Urinary bladder (tissue), 4 donors: ENCODE measurements around the gene RER1. TPM values are rescaled to one million over a fixed set of nuclear protein-coding genes. Genes with fewer than 3 reads are reported as not detected.
A peak's percentile ranks its signal among the peaks of the same experiment; 100 is the strongest.

Experiments
- DNase-seq: peaks from one replicate; pipeline ENCODE4 v3.0.0-alpha.2; 2015; ENCODE audit errors: extremely low spot score
- H3K27ac ChIP-seq: one replicate; pipeline ENCODE4 v1.5.1; 2013; ENCODE audit warnings: low read depth, mild to moderate bottlenecking, moderate library complexity
- H3K36me3 ChIP-seq: one replicate; pipeline ENCODE4 v1.6.1; 2013; ENCODE audit warnings: mild to moderate bottlenecking, moderate library complexity; ENCODE audit not compliant: insufficient read depth
- H3K4me1 ChIP-seq: one replicate; pipeline ENCODE4 v1.6.1; 2013; ENCODE audit warnings: mild to moderate bottlenecking, moderate library complexity; ENCODE audit not compliant: insufficient read depth
- H3K4me3 ChIP-seq: one replicate; pipeline ENCODE4 v1.5.1; 2013; ENCODE audit warnings: low read depth, low read length
- WGBS: extraction: QIAGEN DNeasy Blood & Tissue Kit; methylation state at CpG from one replicate; pipeline ENCODE4 v1.1.7; 2013; 5-methylcytosine and 5-hydroxymethylcytosine counted together
- polyA plus RNA-seq: library from polyadenylated mRNA; stranded (reverse); fragments of 200-250 nt; gene quantifications from one replicate; pipeline ENCODE4 v1.2.3, GENCODE V29; 2013
- total RNA-seq: library from RNA; depleted of rRNA; stranded (reverse); fragments of >200 nt; gene quantifications from one replicate; pipeline ENCODE4 v1.2.3, GENCODE V29; 2014
- donor health status: healthy with polysubstance abuse.
- donor health status: healthy.

Gene RER1
- total and polyA plus RNA-seq, 2 donors: 48.1 to 79.0 TPM

- Histone ChIP-seq H3K36me3 (no peaks in the 10 kb centered on the region), H3K4me3 (no peak overlapping the region), H3K27ac (no peak overlapping the region), H3K4me1 (no peaks in the 10 kb centered on the region)
- no peak for DNase-seq
- WGBS: 65% methylated on average over 14 of the region's 14 CpGs
Observed at GRCh38 chr1:2417833-2418225, 26.2 kb downstream of the RER1 start.

- WGBS: 73% methylated on average over 16 of the region's 16 CpGs
- Histone ChIP-seq H3K4me1 (no peaks in the 10 kb centered on the region), H3K4me3 (no peak overlapping the region), H3K36me3 (no peaks in the 10 kb centered on the region), H3K27ac (no peak overlapping the region)
- DNase-seq: no peak
Observed at GRCh38 chr1:2418791-2419320, 27.2 kb downstream of the RER1 start.

- Histone ChIP-seq H3K27ac (no peak overlapping the region), H3K36me3 (no peaks in the 10 kb centered on the region), H3K4me1 (no peaks in the 10 kb centered on the region), H3K4me3 (no peak overlapping the region)
- 79% methylated on average over 16 of the region's 16 CpGs for WGBS
- DNase-seq: no peak
Observed at GRCh38 chr1:2419416-2419815, 27.8 kb downstream of the RER1 start.

GRCh38 chr1:2422523-2422922 is 30.9 kb downstream of the RER1 start:
- no peak overlapping the region for H3K27ac ChIP-seq
- H3K4me1 ChIP-seq: no peaks in the 10 kb centered on the region
- no peaks in the 10 kb centered on the region for H3K36me3 ChIP-seq
- DNase-seq: no peak
- WGBS: 84% methylated on average over 4 of the region's 4 CpGs
- no peak overlapping the region for H3K4me3 ChIP-seq

- no peaks in the 10 kb centered on the region for H3K36me3 ChIP-seq
- no peak for DNase-seq
- 74% methylated on average over 11 of the region's 11 CpGs for WGBS
- H3K27ac ChIP-seq: no peak overlapping the region
- no peaks in the 10 kb centered on the region for H3K4me1 ChIP-seq
- no peak overlapping the region for H3K4me3 ChIP-seq
Observed at GRCh38 chr1:2425892-2426291, 34.3 kb downstream of the RER1 start.

GRCh38 chr1:2426540-2426939 is 34.9 kb downstream of the RER1 start:
- H3K4me3 ChIP-seq: no peak overlapping the region
- H3K27ac ChIP-seq: no peak overlapping the region
- 59% methylated on average over 18 of the region's 18 CpGs for WGBS
- no peaks in the 10 kb centered on the region for H3K4me1 ChIP-seq
- DNase-seq: no peak
- no peaks in the 10 kb centered on the region for H3K36me3 ChIP-seq

- Histone ChIP-seq H3K4me3 (no peak overlapping the region), H3K4me1 (no peaks in the 10 kb centered on the region), H3K27ac (no peak overlapping the region), H3K36me3 (no peaks in the 10 kb centered on the region)
- 80% methylated on average over 18 of the region's 18 CpGs for WGBS
- DNase-seq: no peak
Observed at GRCh38 chr1:2427051-2427450, 35.4 kb downstream of the RER1 start.

- no peaks in the 10 kb centered on the region for H3K4me1 ChIP-seq
- DNase-seq: no peak
- H3K36me3 ChIP-seq: no peaks in the 10 kb centered on the region
- peak overlapping the region; percentile 61 for H3K27ac ChIP-seq
- WGBS: 75% methylated on average over 10 of the region's 10 CpGs
- H3K4me3 ChIP-seq: no peak overlapping the region
Observed at GRCh38 chr1:2427976-2428375, 36.3 kb downstream of the RER1 start.

- 83% methylated on average over 28 of the region's 28 CpGs for WGBS
- Histone ChIP-seq H3K36me3 (no peaks in the 10 kb centered on the region), H3K4me1 (no peaks in the 10 kb centered on the region), H3K27ac (peak overlapping the region; percentile 76), H3K4me3 (no peak overlapping the region)
- no peak for DNase-seq
Observed at GRCh38 chr1:2428490-2428889, 36.8 kb downstream of the RER1 start.

GRCh38 chr1:2429780-2430591 is 38.3 kb downstream of the RER1 start:
- no peaks in the 10 kb centered on the region for H3K4me1 ChIP-seq
- no peak for DNase-seq
- no peak overlapping the region for H3K4me3 ChIP-seq
- H3K36me3 ChIP-seq: no peaks in the 10 kb centered on the region
- H3K27ac ChIP-seq: no peak overlapping the region
- 75% methylated on average over 20 of the region's 20 CpGs for WGBS

GRCh38 chr1:2430592-2430973 is 38.9 kb downstream of the RER1 start:
- Histone ChIP-seq H3K4me1 (no peaks in the 10 kb centered on the region), H3K36me3 (no peaks in the 10 kb centered on the region), H3K4me3 (no peak overlapping the region), H3K27ac (no peak overlapping the region)
- WGBS: 75% methylated on average over 10 of the region's 10 CpGs
- DNase-seq: no peak

GRCh38 chr1:2431103-2431502 is 39.5 kb downstream of the RER1 start:
- WGBS: 21% methylated on average over 16 of the region's 16 CpGs
- Histone ChIP-seq H3K4me3 (no peak overlapping the region), H3K27ac (no peak overlapping the region), H3K36me3 (no peaks in the 10 kb centered on the region), H3K4me1 (no peaks in the 10 kb centered on the region)
- DNase-seq: peak; percentile 57

- 33% methylated on average over 10 of the region's 10 CpGs for WGBS
- Histone ChIP-seq H3K4me3 (no peak overlapping the region), H3K27ac (no peak overlapping the region), H3K4me1 (no peaks in the 10 kb centered on the region), H3K36me3 (no peaks in the 10 kb centered on the region)
- no peak for DNase-seq
Observed at GRCh38 chr1:2431518-2431917, 39.9 kb downstream of the RER1 start.

GRCh38 chr1:2432441-2432844 is 40.8 kb downstream of the RER1 start:
- Histone ChIP-seq H3K4me1 (no peaks in the 10 kb centered on the region), H3K27ac (no peak overlapping the region), H3K4me3 (no peak overlapping the region), H3K36me3 (no peaks in the 10 kb centered on the region)
- 20% methylated on average over 16 of the region's 16 CpGs for WGBS
- DNase-seq: no peak
